ENCODE results near the gene DEPP1.

Gene DEPP1

GRCh38 chr10:44958196-44958897 is 20.3 kb downstream of the DEPP1 start:
- ChIA-PET CTCF (interaction anchor here (0.6 to 1.5 kb wide), 4 partner anchors 8 to 1271 kb away, joined by 3 to 8 read pairs (median 4); no protein-coding TSS in a partner anchor), POLR2A (interaction anchor here (1.1 to 1.2 kb wide), 2 partner anchors 12 to 21 kb away, joined by 3 read pairs; partner anchors contain the start of gene DEPP1)
- TF ChIP-seq AEBP2 (tag by site-specific recombination; IDR thresholded peaks at IDR 0.05; ENCODE audit: borderline replicate concordance) (no peak), ZNF404 (tag by site-specific recombination; IDR thresholded peaks at IDR 0.05) (no peak), ZNF132 (tag by site-specific recombination; IDR thresholded peaks at IDR 0.05; ENCODE audit: borderline replicate concordance) (no peak), ZNF600 (tag by site-specific recombination; IDR thresholded peaks at IDR 0.05) (peak; percentile 51; the same call in 1 of the 2 replicates), PATZ1 (tag by site-specific recombination; IDR thresholded peaks at IDR 0.05) (no peak), ZNF660 (tag by site-specific recombination; IDR thresholded peaks at IDR 0.05) (0 out of 2 replicates have a peak, but pooled peaks have one; percentile 58), ZNF629 (tag by site-specific recombination; IDR thresholded peaks at IDR 0.05) (peak; percentile 78), GLIS1 (tag by site-specific recombination; IDR thresholded peaks at IDR 0.05) (0 out of 2 replicates have a peak, but pooled peaks have one; percentile 20), ZNF366 (tag by site-specific recombination; conservative IDR thresholded peaks at IDR 0.05) (0 out of 2 replicates have a peak, but pooled peaks have one; percentile 23), ZBTB20 (tag by site-specific recombination; IDR thresholded peaks at IDR 0.05) (peak; percentile 71), REST (tag by site-specific recombination; IDR thresholded peaks at IDR 0.05) (0 out of 2 replicates have a peak, but pooled peaks have one; percentile 35), GLI4 (tag by site-specific recombination; IDR thresholded peaks at IDR 0.05) (no peak), ZEB2 (tag by site-specific recombination; IDR thresholded peaks at IDR 0.05) (0 out of 2 replicates have a peak, but pooled peaks have one; percentile 36)
- H3K9me3 ChIP-seq (ENCODE audit: control insufficient read depth, insufficient read depth, low read depth, low read length): no peaks in the 10 kb centered on the region
- H3K36me3 ChIP-seq (ENCODE audit: control insufficient read depth in 2 of 2, insufficient read depth in 1 of 2, low read length in 2 of 2): no peaks in the 10 kb centered on the region
- peaks cover 2% of the 10 kb centered on the region; the same call in 1 of the 2 replicates for H3K4me1 ChIP-seq (ENCODE audit: control insufficient read depth, insufficient read depth, low read length)
- H3K27ac ChIP-seq (ENCODE audit: extremely low read depth, low read depth, low read length): no peak overlapping the region
- peak overlapping the region; percentile 69; the same call in 1 of the 2 replicates for H3K4me3 ChIP-seq (ENCODE audit: low read depth, low read length)

GRCh38 chr10:44956717-44957706 is 21.6 kb downstream of the DEPP1 start:
- ChIA-PET POLR2A (no interaction called here), CTCF (interaction anchor here (1.0 to 1.3 kb wide), 3 partner anchors 10 to 1272 kb away, joined by 3 to 8 read pairs (median 3); no protein-coding TSS in a partner anchor)
- TF ChIP-seq ZNF610 (tag by site-specific recombination; IDR thresholded peaks at IDR 0.05; ENCODE audit: borderline replicate concordance) (no peak), SETDB1 (IDR thresholded peaks at IDR 0.05; ENCODE audit: insufficient read length, low read length) (peak; percentile 50), ZNF292 (tag by site-specific recombination; IDR thresholded peaks at IDR 0.05; ENCODE audit: borderline replicate concordance, low read depth) (no peak), IKZF3 (tag by site-specific recombination; IDR thresholded peaks at IDR 0.05) (0 out of 2 replicates have a peak, but pooled peaks have one; percentile 19), ZNF473 (tag by site-specific recombination; IDR thresholded peaks at IDR 0.05) (0 out of 2 replicates have a peak, but pooled peaks have one; percentile 13), ZNF121 (tag by site-specific recombination; IDR thresholded peaks at IDR 0.05) (no peak), ZNF544 (tag by site-specific recombination; IDR thresholded peaks at IDR 0.05) (no peak), ZSCAN30 (tag by site-specific recombination; IDR thresholded peaks at IDR 0.05) (no peak), PRDM1 (tag by site-specific recombination; IDR thresholded peaks at IDR 0.05) (peak; percentile 75), ZNF354C (tag by site-specific recombination; IDR thresholded peaks at IDR 0.05; ENCODE audit: borderline replicate concordance, low read depth) (no peak), ZNF366 (tag by site-specific recombination; conservative IDR thresholded peaks at IDR 0.05) (peak; percentile 99), ZNF670 (tag by site-specific recombination; IDR thresholded peaks at IDR 0.05; ENCODE audit: low read depth) (no peak)

More at GRCh38 chr10:44956717-44957706, 21.6 kb downstream of the DEPP1 start:
- H3K9me3 ChIP-seq (ENCODE audit: control insufficient read depth, insufficient read depth, low read depth, low read length): no peaks in the 10 kb centered on the region
- H3K4me1 ChIP-seq (ENCODE audit: control insufficient read depth, insufficient read depth, low read length): peaks cover 2% of the 10 kb centered on the region; the same call in 1 of the 2 replicates
- no peaks in the 10 kb centered on the region for H3K36me3 ChIP-seq (ENCODE audit: control insufficient read depth in 2 of 2, insufficient read depth in 1 of 2, low read length in 2 of 2)
- H3K4me3 ChIP-seq (ENCODE audit: low read depth, low read length): no peak overlapping the region
- no peak overlapping the region for H3K27ac ChIP-seq (ENCODE audit: extremely low read depth, low read depth, low read length)
